NT2/D1 (cell line): ENCODE measurements around the gene SLC10A3.

Source experiments
- DNase-seq: peaks from one replicate; pipeline ENCODE4 v3.0.0-alpha.2; 2011; ENCODE audit warnings: low read depth, low spot score
- H3K27me3 ChIP-seq: 2 replicates; pipeline ENCODE4 v1.6.0; 2011; ENCODE audit warnings: mild to moderate bottlenecking; ENCODE audit not compliant: insufficient read length, insufficient read depth
- H3K36me3 ChIP-seq: 2 replicates; pipeline ENCODE4 v1.6.1; 2011; ENCODE audit warnings: mild to moderate bottlenecking, low read length, mixed read lengths; ENCODE audit not compliant: insufficient read depth, insufficient read length
- H3K4me1 ChIP-seq: 2 replicates; pipeline ENCODE4 v1.5.1; 2011; ENCODE audit not compliant: insufficient read depth, insufficient read length
- H3K4me3 ChIP-seq: 2 replicates; pipeline ENCODE4 v1.5.1; 2011; ENCODE audit warnings: low read depth; ENCODE audit not compliant: insufficient read length
- H3K9ac ChIP-seq: 2 replicates; pipeline ENCODE4 v1.6.0; 2011; ENCODE audit warnings: low read depth; ENCODE audit not compliant: insufficient read length
- H3K9me3 ChIP-seq: 2 replicates; pipeline ENCODE4 v1.5.1; 2011; ENCODE audit warnings: mild to moderate bottlenecking, low read length; ENCODE audit not compliant: insufficient read depth
- SUZ12 ChIP-seq: IDR thresholded peaks from 2 replicates; pipeline ENCODE4 v1.6.1; 2011; ENCODE audit not compliant: insufficient read length, insufficient read depth; ENCODE audit errors: extremely low read depth
- YY1 ChIP-seq: IDR thresholded peaks from 2 replicates; pipeline ENCODE4 v1.6.1; 2011; ENCODE audit not compliant: insufficient read length, insufficient read depth
- ZNF274 ChIP-seq: IDR thresholded peaks from 2 replicates; pipeline ENCODE4 v1.6.1; 2011; ENCODE audit warnings: mild to moderate bottlenecking, low read depth, low read length

SLC10A3 gene

DNA sequence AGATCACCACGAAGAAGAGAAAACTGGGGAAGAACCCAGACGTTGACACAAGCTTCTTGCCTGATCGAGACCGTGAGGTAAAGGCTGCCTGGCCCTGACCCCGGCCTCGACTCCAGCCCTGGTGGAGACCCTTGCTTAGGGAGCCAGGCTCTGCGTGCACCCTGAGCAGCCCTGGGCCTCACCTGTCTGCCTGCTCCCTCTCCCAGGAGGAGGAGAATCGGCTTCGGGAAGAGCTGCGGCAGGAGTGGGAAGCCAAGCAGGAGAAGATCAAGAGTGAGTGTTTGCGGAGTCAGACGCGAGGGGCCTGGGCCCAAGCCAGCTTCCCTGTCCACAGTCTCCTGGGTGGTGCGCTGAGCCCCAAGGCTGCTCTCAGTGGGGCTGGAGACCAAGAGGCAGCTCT, 41.9 kb downstream of the SLC10A3 start:
- TF ChIP-seq SUZ12 (no peak), ZNF274 (no peak), YY1 (no peak)
- no peak for DNase-seq
- Histone ChIP-seq H3K9me3 (no peaks in the 10 kb centered on the region), H3K4me1 (no peaks in the 10 kb centered on the region), H3K27me3 (no peaks in the 10 kb centered on the region), H3K4me3 (no peak overlapping the region), H3K36me3 (peaks cover 43% of the 10 kb centered on the region), H3K9ac (no peak overlapping the region)

GRCh38 chrX:154446430-154446829, 44.0 kb downstream of the SLC10A3 start:
- Histone ChIP-seq H3K36me3 (peaks cover 54% of the 10 kb centered on the region), H3K4me3 (no peak overlapping the region), H3K9me3 (no peaks in the 10 kb centered on the region), H3K9ac (no peak overlapping the region), H3K27me3 (no peaks in the 10 kb centered on the region), H3K4me1 (no peaks in the 10 kb centered on the region)
- DNase-seq, result no peak
- TF ChIP-seq YY1 (no peak), ZNF274 (no peak), SUZ12 (no peak)

DNA sequence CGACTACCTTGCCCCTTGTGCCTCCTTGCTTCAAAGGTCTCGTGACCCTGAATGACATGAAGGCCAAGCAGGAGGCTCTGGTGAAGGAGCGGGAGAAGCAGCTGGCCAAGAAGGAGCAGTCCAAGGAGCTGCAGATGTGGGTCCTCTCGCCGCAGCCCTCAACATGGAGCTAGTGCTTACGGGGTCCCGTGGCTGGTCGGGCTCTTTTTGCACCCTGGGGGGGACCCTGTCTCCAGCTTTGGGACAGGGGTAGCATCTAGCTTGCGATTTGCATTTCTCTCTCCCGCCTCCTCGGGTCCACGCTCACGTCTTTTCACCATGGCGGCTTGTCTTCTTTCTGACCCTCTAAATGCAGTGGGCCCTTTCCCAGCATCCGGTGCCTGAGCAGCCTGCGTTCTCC, 44.7 kb downstream of the SLC10A3 start:
- no peak for DNase-seq
- Histone ChIP-seq H3K27me3 (no peaks in the 10 kb centered on the region), H3K36me3 (peaks cover 57% of the 10 kb centered on the region), H3K9ac (no peak overlapping the region), H3K9me3 (no peaks in the 10 kb centered on the region), H3K4me1 (no peaks in the 10 kb centered on the region), H3K4me3 (no peak overlapping the region)
- no peak for TF ChIP-seq ZNF274
- no peak for TF ChIP-seq YY1
- no peak for TF ChIP-seq SUZ12

- Histone ChIP-seq H3K9me3 (no peaks in the 10 kb centered on the region), H3K27me3 (no peaks in the 10 kb centered on the region), H3K4me1 (no peaks in the 10 kb centered on the region), H3K4me3 (peak overlapping the region; percentile 28), H3K9ac (peak overlapping the region; percentile 80), H3K36me3 (peaks cover 59% of the 10 kb centered on the region)
- no peak for TF ChIP-seq YY1
- TF ChIP-seq ZNF274, result no peak
- TF ChIP-seq SUZ12, result no peak
- no peak for DNase-seq
Measured at GRCh38 chrX:154444755-154445246, 45.6 kb downstream of the SLC10A3 start.

GRCh38 chrX:154443992-154444754, 46.3 kb downstream of the SLC10A3 start, which contains the start of gene FAM50A:
FAM50A (plus strand) TSS chrX:154444141; CDS start chrX:154444236, 95 bp downstream.
- H3K36me3 ChIP-seq, result peaks cover 58% of the 10 kb centered on the region
- DNase-seq, result no peak
- H3K27me3 ChIP-seq, result no peaks in the 10 kb centered on the region
- no peaks in the 10 kb centered on the region for H3K9me3 ChIP-seq
- H3K4me3 ChIP-seq, result peak within 1 kb of the TSS; percentile 28
- H3K9ac ChIP-seq, result peak within 1 kb of the TSS; percentile 80
- no peak for TF ChIP-seq ZNF274
- no peaks in the 10 kb centered on the region for H3K4me1 ChIP-seq

- H3K9me3 ChIP-seq, result no peaks in the 10 kb centered on the region
- no peaks in the 10 kb centered on the region for H3K4me1 ChIP-seq
- TF ChIP-seq YY1, result no peak
- no peak for TF ChIP-seq ZNF274
- no peak for TF ChIP-seq SUZ12
- H3K4me3 ChIP-seq, result no peak overlapping the region
- H3K27me3 ChIP-seq, result no peaks in the 10 kb centered on the region
- H3K36me3 ChIP-seq, result peaks cover 58% of the 10 kb centered on the region
- H3K9ac ChIP-seq, result peak overlapping the region; percentile 10
- DNase-seq, result no peak
Measured at GRCh38 chrX:154443479-154443910, 46.9 kb downstream of the SLC10A3 start.

- Histone ChIP-seq H3K9me3 (no peaks in the 10 kb centered on the region), H3K9ac (no peak overlapping the region), H3K27me3 (no peaks in the 10 kb centered on the region), H3K4me1 (no peaks in the 10 kb centered on the region), H3K4me3 (no peak overlapping the region), H3K36me3 (peaks cover 58% of the 10 kb centered on the region)
- TF ChIP-seq SUZ12 (no peak), YY1 (no peak), ZNF274 (no peak)
- no peak for DNase-seq
Measured at GRCh38 chrX:154441984-154442707, 48.3 kb downstream of the SLC10A3 start.
